HepG2 (cell line): Measurements from ENCODE around the gene SLC23A2. TPM values are rescaled to one million over a fixed set of nuclear protein-coding genes. Genes with fewer than 3 reads are reported as not detected.
A peak's percentile ranks its signal among the peaks of the same experiment; 100 is the strongest.

ENCODE experiments used
- CENPT ChIP-seq: sonication (generic); formaldehyde crosslinking; IDR thresholded peaks from 2 replicates; pipeline ENCODE4 v1.8.0; 2022; ENCODE audit warnings: low read depth, mild to moderate bottlenecking, moderate library complexity, missing genetic modification reagents
- GATAD2A ChIP-seq: IDR thresholded peaks from 2 replicates; pipeline ENCODE4 v1.6.1; 2016
- HMG20A ChIP-seq: IDR thresholded peaks from 2 replicates; pipeline ENCODE4 v1.6.1; 2016; ENCODE audit warnings: borderline replicate concordance
- NCOR1 ChIP-seq: fragments of 200-600 bp; sonication (generic); IDR thresholded peaks from 2 replicates; pipeline ENCODE4 v1.7.0; 2017; ENCODE audit warnings: antibody characterized with exemption, low read length, borderline replicate concordance
- RBM22 ChIP-seq: fragments of 200-400 bp; formaldehyde crosslinking; optimal IDR thresholded peaks from 2 replicates; pipeline ENCODE3; 2017; ENCODE audit warnings: mild to moderate bottlenecking, low read length, moderate library complexity
- RFXAP ChIP-seq: sonication (generic); formaldehyde crosslinking; IDR thresholded peaks from 2 replicates; pipeline ENCODE4 v1.4.0; 2020; ENCODE audit warnings: missing genetic modification reagents, borderline replicate concordance
- SOX13 ChIP-seq, 3 experiments: fragments of 450-650 bp in 1 of 3; sonication (generic) in 1 of 3; formaldehyde crosslinking in 1 of 3; IDR thresholded peaks in 2 of 3; conservative IDR thresholded peaks in 1 of 3; 2 replicates each; pipeline versions ENCODE4 v1.5.0 to v1.6.1; 2016 to 2020; ENCODE audit warnings: antibody characterized with exemption in 1 of 3, mild to moderate bottlenecking in 1 of 3, missing compliant biosample characterization in 1 of 3, missing genetic modification reagents in 1 of 3, moderate library complexity in 1 of 3
- TBX2 ChIP-seq: sonication (generic); formaldehyde crosslinking; IDR thresholded peaks from 2 replicates; pipeline ENCODE4 v1.5.0; 2020; ENCODE audit warnings: missing genetic modification reagents, mild to moderate bottlenecking, borderline replicate concordance
- TCF7 ChIP-seq: sonication (generic); IDR thresholded peaks from 2 replicates; pipeline ENCODE4 v1.6.1; 2016; ENCODE audit warnings: antibody characterized with exemption, low read depth
- TCF7L2 ChIP-seq: IDR thresholded peaks from 2 replicates; pipeline ENCODE4 v1.6.1; 2011; ENCODE audit warnings: mild to moderate bottlenecking, low read depth, low read length, moderate library complexity
- ZMYM4 ChIP-seq: sonication (generic); formaldehyde crosslinking; IDR thresholded peaks from 2 replicates; pipeline ENCODE4 v1.8.1; 2023; ENCODE audit warnings: mild to moderate bottlenecking, missing genetic modification reagents
- ZNF234 ChIP-seq: sonication (generic); formaldehyde crosslinking; conservative IDR thresholded peaks from 2 replicates; pipeline ENCODE4 v1.5.1; 2020; ENCODE audit warnings: mild to moderate bottlenecking, missing genetic modification reagents
- ZNF354B ChIP-seq: sonication (generic); formaldehyde crosslinking; IDR thresholded peaks from 2 replicates; pipeline ENCODE4 v1.8.0; 2022; ENCODE audit warnings: mild to moderate bottlenecking, missing genetic modification reagents
- ZNF44 ChIP-seq: sonication (generic); formaldehyde crosslinking; IDR thresholded peaks from 2 replicates; pipeline ENCODE4 v1.5.1; 2020; ENCODE audit warnings: mild to moderate bottlenecking, missing genetic modification reagents
- ZNF670 ChIP-seq: sonication (generic); formaldehyde crosslinking; IDR thresholded peaks from 2 replicates; pipeline ENCODE4 v1.8.0; 2022; ENCODE audit warnings: mild to moderate bottlenecking, missing genetic modification reagents, borderline replicate concordance
- polyA plus RNA-seq, 8 experiments: library from polyadenylated mRNA; depleted of rRNA in 3 of 8; stranded (reverse) in 7 of 8; unstranded in 1 of 8; fragments of >200 nt; fragmentation: Illumina TruSeq in 4 of 8; extraction: Trizol in 4 of 8; gene quantifications; 2 replicates each; pipeline versions ENCODE4 v1.2.1 to v1.2.3, GENCODE V29; 2011 to 2016; ENCODE audit warnings: low read depth in 4 of 8, missing spikeins in 1 of 8, mixed read lengths in 1 of 8; ENCODE audit not compliant: insufficient read depth in 1 of 8
- total RNA-seq, 5 experiments: library from RNA; depleted of rRNA; stranded (reverse); fragments of >200 nt; fragmentation: Illumina TruSeq; extraction: Trizol; gene quantifications; 2 replicates each; pipeline ENCODE4 v1.2.3, GENCODE V29; 2016; ENCODE audit warnings: low read depth in 1 of 5
- TF ChIP-seq, protein P1 (sequence below): sonication (generic); formaldehyde crosslinking; conservative IDR thresholded peaks from 2 replicates; pipeline ENCODE4 v1.4.0; 2020; ENCODE audit warnings: missing genetic modification reagents
- TF ChIP-seq, protein P2 (sequence below): sonication (generic); formaldehyde crosslinking; IDR thresholded peaks from 2 replicates; pipeline ENCODE4 v1.4.0; 2020; ENCODE audit warnings: mild to moderate bottlenecking, missing genetic modification reagents
- TF ChIP-seq, protein P3 (sequence below): sonication (generic); formaldehyde crosslinking; IDR thresholded peaks from 2 replicates; pipeline ENCODE4 v1.8.0; 2022; ENCODE audit warnings: missing genetic modification reagents, mild to moderate bottlenecking, borderline replicate concordance
- TF ChIP-seq, protein P4 (sequence below): IDR thresholded peaks from 2 replicates; pipeline ENCODE4 v1.6.1; 2016; ENCODE audit warnings: low read depth
- TF ChIP-seq, protein P5 (sequence below): sonication (generic); formaldehyde crosslinking; IDR thresholded peaks from 2 replicates; pipeline ENCODE4 v1.9.0; 2021; ENCODE audit warnings: missing genetic modification reagents, mild to moderate bottlenecking, borderline replicate concordance
- TF ChIP-seq, protein P6 (sequence below): fragments of 450-650 bp; IDR thresholded peaks from 2 replicates; pipeline ENCODE4 v1.6.1; 2017

The SLC23A2 gene
- total and polyA plus RNA-seq, 2 of the 13 experiments (the other 11 are each of a cell fraction or from before 2014, with no cell fraction given): 42.2 to 51.2 TPM

DNA sequence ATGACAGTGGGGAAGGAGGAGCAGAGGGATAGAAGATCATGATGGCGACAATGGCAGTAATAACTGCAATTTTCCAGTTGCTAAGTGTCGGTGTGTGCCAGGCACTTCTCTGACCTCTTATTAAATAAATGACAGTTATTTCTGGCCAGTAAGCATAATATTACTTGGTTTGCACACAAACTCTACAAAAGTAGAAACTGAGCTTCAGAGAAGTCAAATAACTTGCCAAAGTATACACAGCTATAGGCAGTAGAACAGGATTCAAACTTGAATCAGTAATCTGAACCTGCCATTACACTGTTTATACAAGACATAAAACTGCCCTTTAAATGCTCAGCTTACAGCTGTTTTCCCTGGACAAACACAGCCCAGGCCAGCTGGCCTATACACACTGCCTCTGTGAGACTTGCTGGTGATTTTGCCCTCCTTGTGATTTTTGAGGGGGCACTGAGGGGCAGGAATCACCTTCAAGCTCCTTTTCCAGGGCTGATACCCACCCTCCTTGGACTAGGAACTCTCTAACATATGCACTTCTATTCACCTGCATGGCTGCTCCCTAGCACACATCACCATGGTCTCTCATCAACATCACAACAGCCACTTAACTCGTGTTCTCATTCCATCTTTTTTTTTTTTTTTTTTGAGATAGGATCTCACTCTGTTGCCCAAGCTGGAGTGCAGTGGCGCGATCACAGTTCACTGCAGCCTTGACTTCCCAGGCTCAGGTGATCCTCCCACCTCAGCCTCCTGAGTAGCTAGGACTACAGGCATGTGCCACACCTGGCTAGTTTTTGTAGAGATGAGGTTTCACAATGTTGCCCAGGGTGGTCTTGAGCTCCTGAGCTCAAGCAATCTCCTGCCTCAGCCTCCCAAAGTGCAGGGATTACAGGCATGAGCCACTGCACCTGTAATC, 63.6 kb downstream of the SLC23A2 start (continued):
- TF ChIP-seq, protein P1, sequence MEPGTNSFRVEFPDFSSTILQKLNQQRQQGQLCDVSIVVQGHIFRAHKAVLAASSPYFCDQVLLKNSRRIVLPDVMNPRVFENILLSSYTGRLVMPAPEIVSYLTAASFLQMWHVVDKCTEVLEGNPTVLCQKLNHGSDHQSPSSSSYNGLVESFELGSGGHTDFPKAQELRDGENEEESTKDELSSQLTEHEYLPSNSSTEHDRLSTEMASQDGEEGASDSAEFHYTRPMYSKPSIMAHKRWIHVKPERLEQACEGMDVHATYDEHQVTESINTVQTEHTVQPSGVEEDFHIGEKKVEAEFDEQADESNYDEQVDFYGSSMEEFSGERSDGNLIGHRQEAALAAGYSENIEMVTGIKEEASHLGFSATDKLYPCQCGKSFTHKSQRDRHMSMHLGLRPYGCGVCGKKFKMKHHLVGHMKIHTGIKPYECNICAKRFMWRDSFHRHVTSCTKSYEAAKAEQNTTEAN: no peak
- TF ChIP-seq, protein P2, sequence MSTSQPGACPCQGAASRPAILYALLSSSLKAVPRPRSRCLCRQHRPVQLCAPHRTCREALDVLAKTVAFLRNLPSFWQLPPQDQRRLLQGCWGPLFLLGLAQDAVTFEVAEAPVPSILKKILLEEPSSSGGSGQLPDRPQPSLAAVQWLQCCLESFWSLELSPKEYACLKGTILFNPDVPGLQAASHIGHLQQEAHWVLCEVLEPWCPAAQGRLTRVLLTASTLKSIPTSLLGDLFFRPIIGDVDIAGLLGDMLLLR: no peak
- TF ChIP-seq ZMYM4 (CRISPR knock-in tag) (no peak), ZNF44 (no peak), NCOR1 (no peak), TBX2 (CRISPR knock-in tag) (0 out of 2 replicates have a peak, but pooled peaks have one; percentile 26), RFXAP (CRISPR knock-in tag) (0 out of 2 replicates have a peak, but pooled peaks have one; percentile 12), ZNF670 (no peak), HMG20A (CRISPR knock-in tag) (no peak), SOX13 (IDR thresholded peaks at IDR 0.05) (no peak), SOX13 (CRISPR knock-in tag; conservative IDR thresholded peaks at IDR 0.05 in 1 of 2, IDR thresholded peaks at IDR 0.05 in 1 of 2) (peak in 1 of 2 experiments; percentile 49; a peak in 1 of 4 replicates), RBM22 (no peak), ZNF354B (CRISPR knock-in tag) (no peak), GATAD2A (CRISPR knock-in tag) (peak; percentile 36; the same call in 1 of the 2 replicates), CENPT (CRISPR knock-in tag) (no peak), ZNF234 (CRISPR knock-in tag) (no peak), TCF7L2 (no peak), TCF7 (peak; percentile 17; the same call in 1 of the 2 replicates)
- TF ChIP-seq, protein P3, sequence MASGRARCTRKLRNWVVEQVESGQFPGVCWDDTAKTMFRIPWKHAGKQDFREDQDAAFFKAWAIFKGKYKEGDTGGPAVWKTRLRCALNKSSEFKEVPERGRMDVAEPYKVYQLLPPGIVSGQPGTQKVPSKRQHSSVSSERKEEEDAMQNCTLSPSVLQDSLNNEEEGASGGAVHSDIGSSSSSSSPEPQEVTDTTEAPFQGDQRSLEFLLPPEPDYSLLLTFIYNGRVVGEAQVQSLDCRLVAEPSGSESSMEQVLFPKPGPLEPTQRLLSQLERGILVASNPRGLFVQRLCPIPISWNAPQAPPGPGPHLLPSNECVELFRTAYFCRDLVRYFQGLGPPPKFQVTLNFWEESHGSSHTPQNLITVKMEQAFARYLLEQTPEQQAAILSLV: no peak
- TF ChIP-seq, protein P4, sequence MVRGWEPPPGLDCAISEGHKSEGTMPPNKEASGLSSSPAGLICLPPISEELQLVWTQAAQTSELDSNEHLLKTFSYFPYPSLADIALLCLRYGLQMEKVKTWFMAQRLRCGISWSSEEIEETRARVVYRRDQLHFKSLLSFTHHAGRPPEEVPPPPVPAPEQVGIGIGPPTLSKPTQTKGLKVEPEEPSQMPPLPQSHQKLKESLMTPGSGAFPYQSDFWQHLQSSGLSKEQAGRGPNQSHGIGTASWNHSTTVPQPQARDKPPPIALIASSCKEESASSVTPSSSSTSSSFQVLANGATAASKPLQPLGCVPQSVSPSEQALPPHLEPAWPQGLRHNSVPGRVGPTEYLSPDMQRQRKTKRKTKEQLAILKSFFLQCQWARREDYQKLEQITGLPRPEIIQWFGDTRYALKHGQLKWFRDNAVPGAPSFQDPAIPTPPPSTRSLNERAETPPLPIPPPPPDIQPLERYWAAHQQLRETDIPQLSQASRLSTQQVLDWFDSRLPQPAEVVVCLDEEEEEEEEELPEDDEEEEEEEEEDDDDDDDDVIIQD (CRISPR knock-in tag): peak; percentile 36; the same call in 1 of the 2 replicates
- TF ChIP-seq, protein P5, sequence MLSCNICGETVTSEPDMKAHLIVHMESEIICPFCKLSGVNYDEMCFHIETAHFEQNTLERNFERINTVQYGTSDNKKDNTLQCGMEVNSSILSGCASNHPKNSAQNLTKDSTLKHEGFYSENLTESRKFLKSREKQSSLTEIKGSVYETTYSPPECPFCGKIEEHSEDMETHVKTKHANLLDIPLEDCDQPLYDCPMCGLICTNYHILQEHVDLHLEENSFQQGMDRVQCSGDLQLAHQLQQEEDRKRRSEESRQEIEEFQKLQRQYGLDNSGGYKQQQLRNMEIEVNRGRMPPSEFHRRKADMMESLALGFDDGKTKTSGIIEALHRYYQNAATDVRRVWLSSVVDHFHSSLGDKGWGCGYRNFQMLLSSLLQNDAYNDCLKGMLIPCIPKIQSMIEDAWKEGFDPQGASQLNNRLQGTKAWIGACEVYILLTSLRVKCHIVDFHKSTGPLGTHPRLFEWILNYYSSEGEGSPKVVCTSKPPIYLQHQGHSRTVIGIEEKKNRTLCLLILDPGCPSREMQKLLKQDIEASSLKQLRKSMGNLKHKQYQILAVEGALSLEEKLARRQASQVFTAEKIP (CRISPR knock-in tag): no peak
- TF ChIP-seq, protein P6, sequence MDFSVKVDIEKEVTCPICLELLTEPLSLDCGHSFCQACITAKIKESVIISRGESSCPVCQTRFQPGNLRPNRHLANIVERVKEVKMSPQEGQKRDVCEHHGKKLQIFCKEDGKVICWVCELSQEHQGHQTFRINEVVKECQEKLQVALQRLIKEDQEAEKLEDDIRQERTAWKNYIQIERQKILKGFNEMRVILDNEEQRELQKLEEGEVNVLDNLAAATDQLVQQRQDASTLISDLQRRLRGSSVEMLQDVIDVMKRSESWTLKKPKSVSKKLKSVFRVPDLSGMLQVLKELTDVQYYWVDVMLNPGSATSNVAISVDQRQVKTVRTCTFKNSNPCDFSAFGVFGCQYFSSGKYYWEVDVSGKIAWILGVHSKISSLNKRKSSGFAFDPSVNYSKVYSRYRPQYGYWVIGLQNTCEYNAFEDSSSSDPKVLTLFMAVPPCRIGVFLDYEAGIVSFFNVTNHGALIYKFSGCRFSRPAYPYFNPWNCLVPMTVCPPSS: no peak
